CD4-positive, alpha-beta T cell treated with Interleukin-10 for 1 hour (primary cell): ENCODE measurements around the gene EID2.

Source experiments
- DNase-seq: peaks from one replicate; pipeline ENCODE4 v3.0.0-alpha.2; 2020

EID2 gene

DNA sequence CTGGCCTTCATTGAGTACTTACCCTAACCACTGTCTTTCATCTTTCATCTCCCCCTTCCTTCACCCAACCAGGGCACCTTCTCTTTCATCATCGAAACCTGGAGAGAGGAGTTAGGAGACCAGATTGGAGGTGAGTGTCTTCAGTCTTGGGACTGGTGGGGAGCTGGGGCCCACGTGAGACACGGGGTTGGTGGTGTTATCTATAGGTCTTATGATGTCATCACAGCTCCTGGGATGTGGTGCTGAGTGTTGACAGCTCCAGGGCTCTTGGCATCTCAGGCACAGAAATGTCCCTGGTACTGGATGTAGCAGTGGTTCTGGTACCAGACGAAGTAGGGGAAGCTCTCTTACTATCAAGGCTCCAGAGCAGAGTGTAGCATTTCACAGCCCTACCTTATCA is 39.4 kb downstream of the EID2 start:
- no peak for DNase-seq

DNA sequence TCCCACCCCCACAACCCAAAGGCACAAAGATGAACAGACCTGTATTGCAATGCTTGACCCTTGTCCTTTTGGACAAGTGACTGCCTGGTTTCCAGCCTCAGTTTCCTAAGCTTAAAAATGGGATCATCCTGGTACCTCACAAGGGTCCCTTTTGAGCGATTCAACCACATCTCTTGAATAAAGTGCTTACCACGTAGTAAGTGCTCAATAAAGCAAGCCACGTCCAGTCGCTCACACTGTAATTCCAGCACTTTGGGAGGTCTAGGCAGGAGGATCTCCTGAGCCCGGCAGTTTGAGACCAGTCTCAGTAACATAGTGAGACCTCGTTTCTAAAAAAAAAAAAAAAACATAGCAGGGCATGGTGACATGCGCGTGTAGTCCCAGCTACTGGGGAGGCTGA is 40.0 kb downstream of the EID2 start:
- DNase-seq = no peak

DNA sequence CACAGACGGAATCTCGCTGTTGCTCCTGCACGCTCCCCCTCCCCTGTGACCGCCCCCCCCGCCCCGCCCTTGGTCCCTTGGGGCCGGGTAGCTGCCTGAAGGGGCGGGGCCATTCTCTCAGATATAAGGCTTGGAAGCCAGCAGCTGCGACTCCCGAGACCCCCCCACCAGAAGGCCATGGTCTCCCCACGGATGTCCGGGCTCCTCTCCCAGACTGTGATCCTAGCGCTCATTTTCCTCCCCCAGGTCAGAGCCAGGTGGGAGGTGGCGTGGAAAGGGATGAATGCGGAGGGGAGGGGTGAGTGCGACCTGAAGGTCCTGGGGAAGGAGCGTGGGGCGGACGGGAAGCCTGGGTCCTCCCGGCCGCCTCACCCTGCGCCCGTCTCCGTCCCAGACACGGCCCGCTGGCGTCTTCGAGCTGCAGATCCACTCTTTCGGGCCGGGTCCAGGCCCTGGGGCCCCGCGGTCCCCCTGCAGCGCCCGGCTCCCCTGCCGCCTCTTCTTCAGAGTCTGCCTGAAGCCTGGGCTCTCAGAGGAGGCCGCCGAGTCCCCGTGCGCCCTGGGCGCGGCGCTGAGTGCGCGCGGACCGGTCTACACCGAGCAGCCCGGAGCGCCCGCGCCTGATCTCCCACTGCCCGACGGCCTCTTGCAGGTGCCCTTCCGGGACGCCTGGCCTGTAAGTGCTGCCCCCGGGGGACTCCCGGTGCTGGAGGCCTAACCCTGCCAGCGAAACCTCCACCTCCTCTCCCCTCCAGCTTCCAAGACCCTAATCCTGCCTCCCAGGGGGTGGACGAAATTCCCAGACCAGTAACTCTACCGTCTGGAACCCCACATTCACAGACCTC is 40.9 kb downstream of the EID2 start, which contains the start of gene DLL3:
TSS of gene DLL3 (plus strand) at position 150 of the 845 bp plus-strand sequence. CDS start at position 178, 28 bp downstream.
- no peak for DNase-seq

DNA sequence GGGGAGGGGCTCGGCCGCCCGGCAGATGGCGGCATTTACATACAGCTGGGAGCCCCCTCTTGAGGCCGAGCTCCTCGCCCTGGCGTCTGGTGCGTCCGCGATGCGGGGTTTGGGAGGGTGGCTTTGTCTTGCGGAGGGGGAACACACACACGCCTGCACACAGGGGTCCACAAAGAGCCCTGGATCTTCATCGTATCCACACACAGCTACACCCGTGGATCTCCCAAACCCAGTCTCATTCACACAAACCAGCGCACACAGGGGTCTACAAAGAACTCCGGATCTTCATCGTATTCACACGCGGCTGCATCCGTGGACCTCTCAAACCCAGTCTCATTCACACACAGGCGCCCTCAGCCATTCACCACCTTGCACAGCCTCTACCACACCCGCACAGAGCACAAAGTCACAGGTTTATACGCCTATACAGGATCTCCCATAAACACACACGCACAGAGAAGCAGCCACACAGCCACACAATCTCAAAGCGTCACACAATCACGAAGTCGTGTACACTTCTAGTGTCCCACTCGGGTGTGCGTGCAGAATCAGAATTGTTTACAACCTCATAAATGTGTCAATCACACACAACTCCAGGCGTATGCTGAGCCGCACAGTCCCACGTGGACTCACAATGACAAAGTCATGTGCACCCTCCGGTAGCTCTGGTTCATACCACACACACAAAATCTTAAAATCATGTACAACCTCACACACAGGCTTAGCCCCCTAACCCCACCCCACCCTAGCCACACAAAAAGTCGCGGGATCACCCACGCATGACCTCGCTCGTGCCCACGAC is 41.8 kb downstream of the EID2 start:
- no peak for DNase-seq

DNA sequence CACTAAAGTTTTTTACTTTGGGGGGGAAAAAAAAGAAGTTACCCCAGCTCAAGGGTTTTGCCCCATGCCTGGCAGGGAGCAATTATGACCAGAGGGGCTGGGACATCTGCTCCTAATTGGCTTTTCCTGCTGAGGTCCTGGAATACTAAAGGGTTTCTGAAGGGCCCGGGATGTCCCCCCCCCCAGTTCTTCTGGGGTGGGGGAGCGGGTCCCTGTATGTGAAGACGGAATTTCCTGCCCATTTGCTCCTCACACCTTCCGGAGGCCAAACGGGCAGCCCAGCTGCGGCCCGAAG is 42.3 kb downstream of the EID2 start:
- DNase-seq = no peak

DNA sequence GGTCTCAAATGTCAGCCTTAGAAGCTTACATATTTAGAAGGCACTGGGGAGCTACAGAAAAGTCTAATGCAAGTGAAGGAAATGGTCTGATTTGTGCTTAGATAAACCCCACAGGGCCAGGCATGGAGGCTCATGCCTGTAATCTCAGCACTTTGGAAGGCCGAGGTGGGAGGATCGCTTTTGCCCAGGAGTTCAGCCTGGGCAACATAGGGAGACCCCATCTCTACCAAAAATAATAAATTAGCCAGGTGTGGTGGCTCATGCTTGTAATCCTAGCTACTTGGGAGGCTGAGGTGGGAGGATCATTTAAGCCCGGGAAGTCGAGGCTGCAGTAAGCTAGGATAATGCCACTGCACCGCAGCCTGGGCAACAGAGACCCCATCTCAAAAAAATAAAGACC is 43.9 kb downstream of the EID2 start:
- DNase-seq = no peak

DNA sequence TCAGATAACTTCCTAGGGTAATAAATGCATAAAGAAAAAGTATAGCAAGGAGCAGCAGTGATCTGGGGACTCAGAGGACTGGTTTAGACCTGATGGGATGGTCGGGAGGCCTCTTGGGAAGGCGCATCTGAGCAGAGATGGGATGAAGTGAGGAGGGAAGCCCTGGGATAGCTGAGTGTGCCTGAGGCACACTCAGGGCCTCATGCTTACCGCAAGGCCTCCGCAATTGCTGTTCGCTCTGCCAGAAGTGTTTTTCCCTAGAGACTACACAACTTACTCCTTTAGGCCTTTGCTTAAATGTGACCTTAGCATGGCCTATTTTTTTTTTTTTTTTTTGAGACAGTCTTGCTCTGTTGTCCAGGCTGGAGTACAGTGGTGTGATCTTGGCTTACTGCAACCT is 45.3 kb downstream of the EID2 start:
- DNase-seq = no peak

DNA sequence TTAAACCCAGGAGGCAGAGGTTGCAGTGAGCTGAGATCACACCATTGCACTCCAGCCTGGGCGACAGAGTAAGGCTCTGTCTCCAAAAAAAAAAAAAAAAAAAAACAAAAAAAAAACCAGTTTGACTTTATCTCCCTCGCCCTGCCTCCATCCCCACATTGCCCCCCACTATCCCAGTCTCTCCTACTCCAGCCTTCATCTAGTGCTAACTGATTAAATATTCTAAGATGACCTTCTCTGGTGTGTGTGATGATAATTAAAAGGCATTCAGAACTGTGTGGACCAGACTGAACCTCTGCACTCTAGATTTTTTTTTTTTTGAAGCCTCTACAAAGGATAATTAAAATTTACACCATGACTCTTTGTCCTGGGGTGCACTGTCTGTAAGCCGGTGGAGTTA is 47.2 kb downstream of the EID2 start:
- DNase-seq = no peak

DNA sequence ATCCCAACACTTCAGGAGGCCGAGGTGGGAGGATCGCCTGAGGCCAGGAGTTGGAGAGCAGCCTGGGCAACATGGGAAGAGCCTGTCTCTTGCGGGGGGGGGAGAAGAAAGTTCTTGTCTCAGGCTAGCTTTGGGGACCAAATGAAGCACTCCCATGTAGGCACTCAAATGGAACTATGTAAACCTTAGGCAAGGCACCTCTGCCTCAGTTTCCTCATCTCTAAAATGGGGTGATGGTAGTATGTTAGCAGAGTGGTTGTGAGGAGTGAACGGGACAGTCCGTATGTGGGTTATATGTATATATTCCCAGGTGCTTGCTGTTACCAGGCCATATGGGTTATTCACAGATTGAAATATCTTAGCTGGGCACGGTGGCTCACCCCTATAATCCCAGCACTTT is 47.7 kb downstream of the EID2 start:
- no peak for DNase-seq

DNA sequence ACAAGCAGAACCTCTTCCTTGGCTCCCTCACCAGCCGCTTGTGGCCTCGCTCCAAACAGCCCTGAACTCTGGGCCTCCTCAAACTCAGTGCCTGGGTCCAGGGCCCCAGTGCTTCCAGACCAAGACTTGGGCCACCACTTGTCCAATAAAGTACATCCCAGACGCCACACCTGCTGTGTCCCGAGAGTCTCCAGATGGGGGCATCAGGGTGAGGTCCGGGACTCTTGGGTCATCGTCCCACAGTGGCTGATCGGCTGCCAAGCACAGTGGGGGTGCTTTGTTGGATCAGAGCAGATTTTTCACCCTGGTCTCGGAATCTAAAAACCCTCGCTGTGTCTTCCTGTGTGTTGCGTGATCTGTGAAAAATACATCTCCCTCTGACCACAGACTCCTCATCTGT is 50.2 kb downstream of the EID2 start:
- no peak for DNase-seq
